Activated CD8-positive, alpha-beta memory T cell treated with anti-CD3 and anti-CD28 coated beads, Interleukin-2, amount 50 U/mL, for 24 hours (primary cell): ENCODE results near the gene CDCA4.

Source experiments
- DNase-seq: peaks from one replicate; pipeline ENCODE4 v3.0.0-alpha.2; 2020; ENCODE audit errors: extremely low read depth

CDCA4 gene

DNA sequence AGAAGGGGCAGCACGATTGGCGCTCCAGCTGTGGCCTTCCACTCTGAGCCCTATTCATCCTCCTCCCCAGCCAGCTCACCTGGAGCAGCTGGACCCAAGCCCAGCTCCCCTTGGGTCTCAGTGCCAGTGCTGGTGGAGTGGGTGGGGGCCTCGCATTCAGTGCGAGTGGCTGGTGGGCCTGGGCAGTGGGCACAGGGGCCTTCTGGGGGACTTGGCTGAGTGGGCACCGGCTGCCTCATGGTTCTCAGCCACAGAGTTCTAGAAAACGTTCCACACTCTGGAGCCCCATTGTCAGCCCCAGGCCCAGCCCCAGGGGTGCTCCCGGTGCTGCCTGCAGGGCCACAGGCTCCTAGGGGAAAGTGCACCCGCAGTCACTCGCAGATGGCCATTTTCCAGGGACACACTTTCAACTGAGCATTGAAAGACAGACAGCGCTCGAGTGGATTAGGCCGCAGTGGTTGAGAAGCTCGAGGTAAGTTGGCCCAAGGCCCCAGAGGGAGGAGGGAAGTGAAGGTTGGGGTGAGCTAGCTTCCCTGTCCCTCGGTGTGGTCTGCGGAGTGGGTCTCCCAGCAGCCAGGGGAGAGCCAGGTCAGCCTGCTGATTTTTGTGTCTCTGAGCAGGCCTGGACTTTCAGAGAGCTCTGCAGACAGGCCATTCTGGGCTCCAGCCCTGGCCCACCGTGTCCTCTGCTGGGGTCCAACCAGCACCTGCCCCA is 31.5 kb downstream of the CDCA4 start:
- DNase-seq: no peak

GRCh38 chr14:104986487-104987164 is 34.3 kb downstream of the CDCA4 start:
- no peak for DNase-seq

DNA sequence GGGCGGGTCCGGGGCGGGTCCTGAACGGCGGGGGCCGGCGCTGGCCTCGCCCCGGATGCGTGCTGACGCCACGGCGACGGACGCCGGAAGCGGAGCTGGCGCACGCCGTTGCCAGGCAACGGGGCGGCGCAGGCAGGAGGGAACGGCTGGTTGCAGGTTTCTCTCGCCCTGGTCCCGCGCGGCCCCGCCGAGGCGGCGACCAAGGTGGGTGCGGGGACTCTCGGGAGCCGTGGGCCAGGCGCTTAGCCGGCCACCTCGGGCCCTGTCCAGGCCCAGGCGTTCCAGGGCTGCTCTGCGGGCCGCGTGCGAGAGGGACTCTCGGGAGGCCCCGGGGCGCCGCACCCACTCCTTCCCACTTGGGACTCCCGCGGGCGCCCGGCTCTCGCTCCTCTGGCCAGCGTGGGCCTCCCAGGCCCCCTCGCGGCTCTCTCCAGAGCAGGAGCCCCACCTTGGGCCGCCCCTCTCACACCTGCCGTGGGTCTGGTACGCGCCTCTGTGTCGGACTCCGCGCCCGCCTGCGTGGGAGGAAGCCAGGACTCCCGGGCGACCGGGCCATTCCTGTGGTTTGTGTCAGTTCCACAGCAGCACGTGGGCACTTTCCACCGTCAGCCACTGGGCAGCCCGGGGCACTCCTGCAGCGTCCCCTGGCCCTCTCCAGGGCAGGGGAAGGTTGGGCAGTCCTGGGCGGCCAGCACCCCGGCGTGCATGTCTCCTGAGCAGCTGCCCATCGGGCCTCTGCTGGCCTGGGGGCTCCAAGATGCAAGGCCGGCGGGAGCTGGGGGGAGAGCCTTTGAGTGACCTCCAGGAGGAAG is 35.0 kb downstream of the CDCA4 start, which contains the start of gene CLBA1:
TSS of gene CLBA1 (plus strand) at position 114 of the 812 bp plus-strand sequence. CDS start at position 758, 644 bp downstream.
- peak; percentile 54 for DNase-seq

GRCh38 chr14:104984056-104984894 is 36.6 kb downstream of the CDCA4 start:
- no peak for DNase-seq

- no peak for DNase-seq
These were observed 37.6 kb downstream of the CDCA4 start for GRCh38 chr14:104983231-104983721.

GRCh38 chr14:104982548-104983230 is 38.2 kb downstream of the CDCA4 start:
- DNase-seq: no peak

DNA sequence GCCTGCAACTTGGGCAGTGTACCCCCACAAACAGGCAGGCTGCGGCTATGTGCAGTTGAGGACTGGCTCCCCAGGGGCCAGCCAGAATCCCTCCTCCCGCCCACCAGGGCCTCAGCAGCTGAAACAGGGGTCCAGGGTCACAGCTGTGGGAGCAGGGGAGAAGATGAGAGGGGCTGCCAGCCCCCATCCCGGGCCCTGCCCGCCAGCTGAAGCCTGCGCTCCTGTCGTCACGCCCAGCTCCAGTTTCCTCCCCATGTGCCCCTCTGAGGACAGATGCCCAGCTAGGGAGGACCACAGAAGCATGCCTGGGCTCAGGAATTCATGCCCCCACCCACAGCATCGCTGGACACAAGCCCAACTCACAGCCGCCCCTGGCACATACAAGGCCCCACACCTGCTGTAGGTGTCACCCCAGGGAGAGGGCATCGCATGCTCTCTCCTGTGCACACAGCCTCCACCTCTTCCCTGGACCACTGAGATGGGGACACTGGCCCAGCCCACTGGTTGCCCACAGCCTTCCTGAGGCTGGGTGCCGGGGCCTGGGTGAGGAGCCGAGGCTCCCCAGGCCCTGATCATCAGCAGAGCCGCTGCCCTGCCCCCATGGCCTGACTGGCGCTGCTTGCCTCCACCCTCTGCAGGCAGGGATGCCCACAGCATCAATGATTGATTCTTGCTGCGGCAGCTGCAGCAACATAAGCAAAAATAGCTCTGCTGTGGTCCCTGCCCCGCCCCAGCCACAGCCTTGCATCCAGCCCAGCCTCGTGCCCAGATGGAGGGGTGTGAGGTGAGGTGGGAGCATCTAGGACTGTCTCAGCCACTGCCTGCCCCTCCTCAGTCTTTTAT is 39.0 kb downstream of the CDCA4 start:
- no peak for DNase-seq

DNA sequence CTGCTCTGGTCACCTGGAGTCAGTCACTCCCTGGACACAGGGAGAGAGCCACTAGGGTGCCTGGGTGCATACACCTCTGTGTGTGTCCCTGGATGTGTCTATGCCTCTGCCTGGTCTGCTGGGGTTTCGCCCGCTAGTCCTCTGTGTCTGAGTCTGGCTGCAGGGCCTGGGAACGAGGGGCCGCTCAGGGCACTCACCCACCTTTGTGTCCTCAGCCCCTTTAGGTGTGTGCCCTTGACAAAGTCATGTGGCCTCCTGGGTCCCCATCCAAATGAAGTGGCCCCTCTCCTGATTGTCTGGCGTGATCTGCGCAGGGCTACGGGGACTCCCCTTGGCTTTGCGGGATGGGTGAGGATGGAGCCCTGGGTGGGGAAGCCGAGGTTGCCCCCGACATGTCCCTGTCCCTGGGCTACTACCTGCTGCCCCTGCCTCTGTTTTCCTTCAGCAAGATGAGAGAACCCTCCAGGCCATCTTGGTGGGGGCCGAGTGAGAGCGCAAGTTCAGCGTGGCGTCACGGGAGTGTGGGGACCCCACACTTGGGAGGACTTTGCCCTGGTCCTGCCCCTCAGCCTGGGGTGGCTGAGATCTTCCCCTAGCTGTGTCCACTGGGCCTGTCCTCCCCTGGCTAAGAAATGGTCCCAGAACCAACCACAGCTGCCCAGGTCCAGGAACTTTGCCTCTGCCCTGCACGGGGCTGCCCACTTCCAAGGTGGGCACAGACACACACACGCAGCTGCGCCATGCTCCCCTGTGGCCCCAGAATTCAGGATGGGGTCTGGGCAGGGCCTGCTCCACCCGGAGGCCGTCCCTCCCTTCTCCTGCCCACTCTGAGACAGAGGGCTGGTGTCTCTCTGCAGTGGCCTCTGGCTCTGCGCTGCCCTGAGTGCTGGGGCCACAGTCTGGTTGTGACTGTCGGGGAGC is 40.0 kb downstream of the CDCA4 start:
- no peak for DNase-seq

DNA sequence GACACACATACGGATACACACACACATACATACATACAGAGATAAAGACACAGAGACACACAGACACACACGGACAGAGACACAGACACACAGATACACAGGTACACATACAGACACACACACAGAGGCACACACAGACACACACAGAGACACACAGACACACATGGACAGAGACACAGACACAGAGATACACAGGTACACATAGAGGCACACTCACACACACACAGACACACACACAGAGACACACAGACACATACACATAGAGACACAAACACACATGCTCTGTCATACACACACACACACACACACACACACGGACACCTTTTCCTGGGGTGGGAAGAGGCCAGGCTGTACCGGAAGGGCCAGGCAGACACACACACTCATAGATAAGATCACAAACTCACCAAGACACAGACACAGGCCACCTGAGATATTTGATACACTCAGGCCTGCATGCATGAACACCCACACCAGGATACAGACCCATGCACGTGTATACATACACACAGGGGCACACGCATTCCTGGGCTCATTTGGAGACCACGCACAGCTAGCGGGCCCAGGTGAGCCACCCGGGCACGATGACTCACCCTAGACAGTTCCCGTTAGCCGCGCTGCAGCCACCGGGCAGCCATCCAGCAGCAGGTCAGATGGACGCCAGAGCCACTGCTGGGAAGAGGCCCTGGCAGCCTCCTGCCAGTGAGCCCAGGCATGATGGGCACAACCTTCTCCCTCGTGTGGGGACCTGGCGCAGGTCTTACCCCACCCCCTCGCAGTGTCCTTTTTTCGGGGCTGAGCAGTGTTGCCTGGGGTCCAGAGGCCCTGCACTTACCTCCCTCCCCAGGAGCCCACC is 40.9 kb downstream of the CDCA4 start:
- no peak for DNase-seq

GRCh38 chr14:104978746-104979691 is 41.9 kb downstream of the CDCA4 start:
- DNase-seq: no peak

GRCh38 chr14:104977681-104978653 is 42.9 kb downstream of the CDCA4 start, which contains the start of gene AHNAK2:
AHNAK2 (minus strand) TSS chr14:104978374; CDS start chr14:104978237, 137 bp downstream.
- DNase-seq: no peak

- DNase-seq: no peak
These were observed 43.7 kb downstream of the CDCA4 start for GRCh38 chr14:104977008-104977680.

GRCh38 chr14:104976198-104977007 is 44.5 kb downstream of the CDCA4 start:
- peak; percentile 56 for DNase-seq
